Adrenal gland (tissue), 5 donors: ENCODE data around the gene KIAA1958.

ENCODE experiments used
- POLR2A ChIP-seq, 2 donors: fragments of 450-650 bp; IDR thresholded peaks; one replicate each; pipeline ENCODE4 v1.6.1; 2017; ENCODE audit warnings: antibody characterized with exemption in 2 of 2, mild to moderate bottlenecking in 2 of 2, moderate library complexity in 1 of 2
- TF ChIP-seq, protein P1 (sequence below), 6 experiments: fragments of 450-650 bp in 4 of 6; fragments of 200-600 bp in 2 of 6; sonication (generic) in 1 of 6; IDR thresholded peaks; 1 replicate in 5 of 6; 2 replicates in 1 of 6; pipeline versions ENCODE4 v1.5.1 to v1.8.0; 2016 to 2021; ENCODE audit warnings: antibody characterized with exemption in 6 of 6, mild to moderate bottlenecking in 2 of 6, moderate library complexity in 1 of 6
- donor health status: DM: no; HTN: no; CAD: no.

DNA sequence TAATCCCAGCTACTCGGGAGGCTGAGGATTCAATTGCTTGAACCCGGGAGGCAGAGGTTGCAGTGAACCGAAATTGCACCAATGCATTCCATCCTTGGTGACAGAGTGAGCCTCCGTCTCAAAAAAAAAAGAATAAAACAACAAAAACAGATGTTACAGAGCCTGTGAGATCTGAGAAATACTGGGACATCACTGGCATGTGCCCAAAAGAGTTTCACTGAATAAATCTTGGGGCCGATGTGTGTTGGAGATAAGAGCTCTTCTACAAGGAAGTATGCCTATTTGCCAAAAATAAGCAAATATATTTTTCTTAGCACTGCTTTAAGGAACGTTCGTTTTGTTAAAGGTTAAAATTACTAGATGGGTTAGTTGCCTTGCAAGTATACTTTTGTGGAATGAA lies 55.1 kb downstream of the KIAA1958 start:
- no peak for TF ChIP-seq POLR2A (IDR thresholded peaks at IDR 0.05)
- TF ChIP-seq, protein P1, sequence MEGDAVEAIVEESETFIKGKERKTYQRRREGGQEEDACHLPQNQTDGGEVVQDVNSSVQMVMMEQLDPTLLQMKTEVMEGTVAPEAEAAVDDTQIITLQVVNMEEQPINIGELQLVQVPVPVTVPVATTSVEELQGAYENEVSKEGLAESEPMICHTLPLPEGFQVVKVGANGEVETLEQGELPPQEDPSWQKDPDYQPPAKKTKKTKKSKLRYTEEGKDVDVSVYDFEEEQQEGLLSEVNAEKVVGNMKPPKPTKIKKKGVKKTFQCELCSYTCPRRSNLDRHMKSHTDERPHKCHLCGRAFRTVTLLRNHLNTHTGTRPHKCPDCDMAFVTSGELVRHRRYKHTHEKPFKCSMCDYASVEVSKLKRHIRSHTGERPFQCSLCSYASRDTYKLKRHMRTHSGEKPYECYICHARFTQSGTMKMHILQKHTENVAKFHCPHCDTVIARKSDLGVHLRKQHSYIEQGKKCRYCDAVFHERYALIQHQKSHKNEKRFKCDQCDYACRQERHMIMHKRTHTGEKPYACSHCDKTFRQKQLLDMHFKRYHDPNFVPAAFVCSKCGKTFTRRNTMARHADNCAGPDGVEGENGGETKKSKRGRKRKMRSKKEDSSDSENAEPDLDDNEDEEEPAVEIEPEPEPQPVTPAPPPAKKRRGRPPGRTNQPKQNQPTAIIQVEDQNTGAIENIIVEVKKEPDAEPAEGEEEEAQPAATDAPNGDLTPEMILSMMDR (IDR thresholded peaks at IDR 0.05) = no peak
